A673 (cell line): ENCODE data around the gene IGF2R. TPM values are rescaled to one million over a fixed set of nuclear protein-coding genes. Genes with fewer than 3 reads are reported as not detected.

Experiments
- BruUV-seq: library from RNA; stranded (reverse); fragments of 400-500 nt; replicated peaks from 2 replicates; lab custom pipeline; 2021; lab: Mats Ljungman, UMichigan
- CTCF ChIA-PET: fragments of 300-600 bp; sonication (Branson Sonifier 250); formaldehyde crosslinking; loops from one replicate; lab custom pipeline; 2022; ENCODE audit warnings: antibody characterized with exemption; lab: Charles Lee
- POLR2A ChIA-PET: fragments of 300-600 bp; sonication (Branson Sonifier 250); formaldehyde crosslinking; loops from one replicate; lab custom pipeline; 2022; ENCODE audit warnings: antibody characterized with exemption; ENCODE audit not compliant: low non-redundant PET; lab: Charles Lee
- DNase-seq: peaks from one replicate; pipeline ENCODE4 v3.0.0-alpha.2; 2015; ENCODE audit warnings: low spot score
- H3K27ac ChIP-seq: fragments of 200-600 bp; sonication (generic); 2 replicates; pipeline ENCODE4 v1.5.1; 2016; ENCODE audit warnings: mixed run types, low read depth, mild to moderate bottlenecking, mixed read lengths, antibody characterized with exemption, low read length; ENCODE audit not compliant: poor library complexity, severe bottlenecking
- H3K27me3 ChIP-seq: fragments of 200-600 bp; sonication (generic); replicated peaks from 2 replicates; pipeline ENCODE4 v1.6.1; 2017; ENCODE audit warnings: mixed run types, low read depth, mild to moderate bottlenecking, mixed read lengths, antibody characterized with exemption, low read length; ENCODE audit not compliant: insufficient read depth, poor library complexity
- H3K36me3 ChIP-seq: fragments of 200-600 bp; sonication (generic); 2 replicates; pipeline ENCODE4 v1.6.1; 2016; ENCODE audit warnings: mixed run types, mild to moderate bottlenecking, mixed read lengths, antibody characterized with exemption, low read length; ENCODE audit not compliant: insufficient read depth, poor library complexity, severe bottlenecking
- H3K4me1 ChIP-seq: fragments of 200-600 bp; sonication (generic); 2 replicates; pipeline ENCODE4 v1.6.1; 2017; ENCODE audit warnings: mixed run types, mild to moderate bottlenecking, mixed read lengths, antibody characterized with exemption, low read length; ENCODE audit not compliant: insufficient read depth, poor library complexity, severe bottlenecking
- H3K4me3 ChIP-seq: fragments of 200-600 bp; sonication (generic); 2 replicates; pipeline ENCODE4 v1.5.1; 2016; ENCODE audit warnings: low read depth, mixed run types, mild to moderate bottlenecking, mixed read lengths, low read length; ENCODE audit not compliant: poor library complexity, severe bottlenecking
- H3K9me3 ChIP-seq: fragments of 200-600 bp; sonication (generic); 2 replicates; pipeline ENCODE4 v1.6.1; 2016; ENCODE audit warnings: mixed run types, low read depth, mild to moderate bottlenecking, mixed read lengths, antibody characterized with exemption, low read length; ENCODE audit not compliant: poor library complexity, severe bottlenecking
- CTCF ChIP-seq: fragments of 300-800, 200-600 bp; sonication (generic); conservative IDR thresholded peaks from 2 replicates; pipeline ENCODE4 v1.5.1; 2017; ENCODE audit warnings: low read depth, mild to moderate bottlenecking, antibody characterized with exemption, low read length, moderate library complexity, mixed read lengths
- EZH2 ChIP-seq: fragments of 200-600 bp; sonication (generic); IDR thresholded peaks from 2 replicates; pipeline ENCODE4 v1.6.1; 2017; ENCODE audit warnings: borderline replicate concordance, low read depth, mild to moderate bottlenecking, mixed read lengths, antibody characterized with exemption, low read length; ENCODE audit not compliant: poor library complexity, severe bottlenecking
- intact Hi-C: fragments of 100-400 bp; cut with micrococcal nuclease; formaldehyde crosslinking; loops from one replicate; pipeline ENCODE4 v1.10.0; 2022; ENCODE audit not compliant: unreplicated experiment
- total RNA-seq: library from RNA; stranded (reverse); gene quantifications from 2 replicates; pipeline ENCODE4 v1.2.3, GENCODE V29; 2021

IGF2R gene
- total RNA-seq, 1 experiment from 2014 or later, result 67.4 TPM

- Histone ChIP-seq H3K9me3 (no peaks in the 10 kb centered on the region), H3K36me3 (no peaks in the 10 kb centered on the region), H3K27ac (no peak overlapping the region), H3K27me3 (no peaks in the 10 kb centered on the region), H3K4me1 (no peaks in the 10 kb centered on the region), H3K4me3 (no peak overlapping the region)
- CTCF ChIA-PET, result no interaction called here
- no peak for TF ChIP-seq CTCF
- TF ChIP-seq EZH2, result no peak
- POLR2A ChIA-PET, result no interaction called here
- intact Hi-C loops, result no loop called here
- DNase-seq, result no peak
- no TSS peak for BruUV-seq
Measured at GRCh38 chr6:160134779-160135547, 166.1 kb downstream of the IGF2R start.

GRCh38 chr6:160135907-160136655 is 167.2 kb downstream of the IGF2R start:
- Histone ChIP-seq H3K4me1 (no peaks in the 10 kb centered on the region), H3K9me3 (no peaks in the 10 kb centered on the region), H3K27ac (no peak overlapping the region), H3K27me3 (no peaks in the 10 kb centered on the region), H3K36me3 (no peaks in the 10 kb centered on the region), H3K4me3 (no peak overlapping the region)
- no TSS peak for BruUV-seq
- POLR2A ChIA-PET, result no interaction called here
- intact Hi-C loops, result no loop called here
- CTCF ChIA-PET, result no interaction called here
- no peak for DNase-seq
- TF ChIP-seq EZH2, result no peak
- no peak for TF ChIP-seq CTCF

- TF ChIP-seq EZH2 (no peak), CTCF (no peak)
- POLR2A ChIA-PET, result no interaction called here
- no peaks in the 10 kb centered on the region for H3K9me3 ChIP-seq
- intact Hi-C loops, result no loop called here
- no peaks in the 10 kb centered on the region for H3K4me1 ChIP-seq
- BruUV-seq, result no TSS peak
- no peak overlapping the region for H3K27ac ChIP-seq
- no peak for DNase-seq
- H3K27me3 ChIP-seq, result no peaks in the 10 kb centered on the region
- CTCF ChIA-PET, result interaction anchor here (0.6 to 1.0 kb wide), 2 partner anchors 318 to 746 kb away, joined by 5 to 11 read pairs; no protein-coding TSS in a partner anchor
- no peak overlapping the region for H3K4me3 ChIP-seq
- H3K36me3 ChIP-seq, result no peaks in the 10 kb centered on the region
Measured at GRCh38 chr6:160137130-160137988, 168.5 kb downstream of the IGF2R start.
